Memory B cell (primary cell): ENCODE results near the gene HTT.
A peak's percentile ranks its signal among the peaks of the same experiment; 100 is the strongest.

Experiments used
- ATAC-seq: fragments of 150-1000 bp; cut with Tn5 transposase; 2 replicates; pipeline ENCODE4 v1.10.0; 2021; ENCODE audit warnings: low read depth, mild to moderate bottlenecking, moderate library complexity
- DNase-seq, 2 donors: peaks; one replicate each; pipeline ENCODE4 v3.0.0; 2022; ENCODE audit warnings: low spot score in 2 of 2
- H3K27ac Mint-ChIP-seq: one replicate; pipeline ENCODE4 v1.8.0; 2022; ENCODE audit warnings: mild to moderate bottlenecking, moderate library complexity, mixed read lengths
- H3K27me3 Mint-ChIP-seq: one replicate; pipeline ENCODE4 v1.8.0; 2022; ENCODE audit warnings: mixed read lengths
- H3K36me3 Mint-ChIP-seq: one replicate; pipeline ENCODE4 v1.8.0; 2022; ENCODE audit warnings: mild to moderate bottlenecking, mixed read lengths
- H3K4me1 Mint-ChIP-seq: one replicate; pipeline ENCODE4 v1.8.0; 2022; ENCODE audit warnings: mixed read lengths
- H3K4me3 Mint-ChIP-seq: one replicate; pipeline ENCODE4 v1.8.0; 2022; ENCODE audit warnings: mild to moderate bottlenecking, moderate library complexity, mixed read lengths
- H3K9me3 Mint-ChIP-seq: one replicate; pipeline ENCODE4 v1.8.0; 2022; ENCODE audit warnings: mixed read lengths

Gene HTT

GRCh38 chr4:3168029-3168428, 93.5 kb downstream of the HTT start:
- Mint-ChIP-seq H3K27ac (no peak overlapping the region), H3K36me3 (peaks cover 68% of the 10 kb centered on the region), H3K27me3 (no peaks in the 10 kb centered on the region), H3K9me3 (peaks cover 3% of the 10 kb centered on the region), H3K4me1 (peaks cover 17% of the 10 kb centered on the region), H3K4me3 (no peak overlapping the region)
- DNase-seq (no peak), ATAC-seq (no peak)

- Mint-ChIP-seq H3K9me3 (no peaks in the 10 kb centered on the region), H3K36me3 (peaks cover 44% of the 10 kb centered on the region), H3K27me3 (no peaks in the 10 kb centered on the region), H3K27ac (no peak overlapping the region), H3K4me1 (peaks cover 4% of the 10 kb centered on the region), H3K4me3 (no peak overlapping the region)
- no peak for DNase-seq
- no peak for ATAC-seq
Measured at GRCh38 chr4:3174371-3175338, 100.2 kb downstream of the HTT start.

GRCh38 chr4:3176367-3177229, 102.1 kb downstream of the HTT start:
- no peak for ATAC-seq
- H3K27ac Mint-ChIP-seq, result no peak overlapping the region
- H3K4me1 Mint-ChIP-seq, result no peaks in the 10 kb centered on the region
- no peaks in the 10 kb centered on the region for H3K27me3 Mint-ChIP-seq
- no peak overlapping the region for H3K4me3 Mint-ChIP-seq
- no peak for DNase-seq
- peaks cover 35% of the 10 kb centered on the region for H3K36me3 Mint-ChIP-seq
- no peaks in the 10 kb centered on the region for H3K9me3 Mint-ChIP-seq

- Mint-ChIP-seq H3K9me3 (no peaks in the 10 kb centered on the region), H3K27me3 (no peaks in the 10 kb centered on the region), H3K4me1 (no peaks in the 10 kb centered on the region), H3K4me3 (no peak overlapping the region), H3K36me3 (peaks cover 39% of the 10 kb centered on the region), H3K27ac (no peak overlapping the region)
- no peak for DNase-seq
- ATAC-seq, result no peak
Measured at GRCh38 chr4:3177426-3177825, 102.9 kb downstream of the HTT start.

GRCh38 chr4:3177905-3178304, 103.4 kb downstream of the HTT start:
- no peak for DNase-seq

GRCh38 chr4:3178351-3178750, 103.9 kb downstream of the HTT start:
- no peak overlapping the region for H3K4me3 Mint-ChIP-seq
- no peak for ATAC-seq
- no peak overlapping the region for H3K27ac Mint-ChIP-seq
- H3K27me3 Mint-ChIP-seq, result no peaks in the 10 kb centered on the region
- no peak for DNase-seq
- no peaks in the 10 kb centered on the region for H3K9me3 Mint-ChIP-seq
- H3K36me3 Mint-ChIP-seq, result peaks cover 36% of the 10 kb centered on the region
- no peaks in the 10 kb centered on the region for H3K4me1 Mint-ChIP-seq

More at GRCh38 chr4:3177905-3178304, 103.4 kb downstream of the HTT start:
- no peak for ATAC-seq
- Mint-ChIP-seq H3K4me1 (no peaks in the 10 kb centered on the region), H3K9me3 (no peaks in the 10 kb centered on the region), H3K27ac (no peak overlapping the region), H3K27me3 (no peaks in the 10 kb centered on the region), H3K4me3 (no peak overlapping the region), H3K36me3 (peaks cover 38% of the 10 kb centered on the region)

- H3K36me3 Mint-ChIP-seq, result peaks cover 44% of the 10 kb centered on the region
- no peaks in the 10 kb centered on the region for H3K27me3 Mint-ChIP-seq
- no peak for ATAC-seq
- no peak overlapping the region for H3K27ac Mint-ChIP-seq
- no peak overlapping the region for H3K4me3 Mint-ChIP-seq
- H3K9me3 Mint-ChIP-seq, result no peaks in the 10 kb centered on the region
- no peaks in the 10 kb centered on the region for H3K4me1 Mint-ChIP-seq
- DNase-seq, result no peak
Measured at GRCh38 chr4:3179126-3179706, 104.7 kb downstream of the HTT start.

GRCh38 chr4:3183008-3183407, 108.5 kb downstream of the HTT start:
- Mint-ChIP-seq H3K4me1 (peaks cover 3% of the 10 kb centered on the region), H3K27me3 (no peaks in the 10 kb centered on the region), H3K27ac (no peak overlapping the region), H3K36me3 (peaks cover 52% of the 10 kb centered on the region), H3K4me3 (no peak overlapping the region), H3K9me3 (no peaks in the 10 kb centered on the region)
- ATAC-seq (no peak), DNase-seq (no peak)

GRCh38 chr4:3184725-3185124, 110.2 kb downstream of the HTT start:
- peaks cover 54% of the 10 kb centered on the region for H3K36me3 Mint-ChIP-seq
- no peaks in the 10 kb centered on the region for H3K9me3 Mint-ChIP-seq
- ATAC-seq (no peak), DNase-seq (no peak)
- H3K27me3 Mint-ChIP-seq, result no peaks in the 10 kb centered on the region
- H3K27ac Mint-ChIP-seq, result peak overlapping the region; percentile 54
- H3K4me3 Mint-ChIP-seq, result no peak overlapping the region
- H3K4me1 Mint-ChIP-seq, result peaks cover 3% of the 10 kb centered on the region

GRCh38 chr4:3186609-3187008, 112.1 kb downstream of the HTT start:
- no peak for DNase-seq
- Mint-ChIP-seq H3K27ac (no peak overlapping the region), H3K27me3 (no peaks in the 10 kb centered on the region), H3K4me3 (no peak overlapping the region), H3K4me1 (peaks cover 3% of the 10 kb centered on the region), H3K36me3 (peaks cover 50% of the 10 kb centered on the region), H3K9me3 (no peaks in the 10 kb centered on the region)
- no peak for ATAC-seq

GRCh38 chr4:3188118-3188517, 113.6 kb downstream of the HTT start:
- H3K4me3 Mint-ChIP-seq, result no peak overlapping the region
- no peak for DNase-seq
- no peaks in the 10 kb centered on the region for H3K27me3 Mint-ChIP-seq
- peaks cover 3% of the 10 kb centered on the region for H3K4me1 Mint-ChIP-seq
- no peaks in the 10 kb centered on the region for H3K9me3 Mint-ChIP-seq
- ATAC-seq, result no peak
- no peak overlapping the region for H3K27ac Mint-ChIP-seq
- H3K36me3 Mint-ChIP-seq, result peaks cover 44% of the 10 kb centered on the region

- H3K36me3 Mint-ChIP-seq, result peaks cover 35% of the 10 kb centered on the region
- no peaks in the 10 kb centered on the region for H3K9me3 Mint-ChIP-seq
- peak overlapping the region; percentile 10 for H3K27ac Mint-ChIP-seq
- no peak overlapping the region for H3K4me3 Mint-ChIP-seq
- H3K27me3 Mint-ChIP-seq, result no peaks in the 10 kb centered on the region
- H3K4me1 Mint-ChIP-seq, result peaks cover 3% of the 10 kb centered on the region
- DNase-seq (no peak), ATAC-seq (no peak)
Measured at GRCh38 chr4:3189459-3189858, 115.0 kb downstream of the HTT start.

GRCh38 chr4:3190549-3190948, 116.1 kb downstream of the HTT start:
- no peak overlapping the region for H3K4me3 Mint-ChIP-seq
- no peaks in the 10 kb centered on the region for H3K27me3 Mint-ChIP-seq
- H3K27ac Mint-ChIP-seq, result no peak overlapping the region
- DNase-seq, result no peak
- no peak for ATAC-seq
- H3K36me3 Mint-ChIP-seq, result peaks cover 32% of the 10 kb centered on the region
- H3K9me3 Mint-ChIP-seq, result no peaks in the 10 kb centered on the region
- peaks cover 2% of the 10 kb centered on the region for H3K4me1 Mint-ChIP-seq

GRCh38 chr4:3192188-3192587, 117.7 kb downstream of the HTT start:
- H3K4me3 Mint-ChIP-seq, result no peak overlapping the region
- ATAC-seq (no peak), DNase-seq (no peak)
- no peak overlapping the region for H3K27ac Mint-ChIP-seq
- no peaks in the 10 kb centered on the region for H3K27me3 Mint-ChIP-seq
- H3K4me1 Mint-ChIP-seq, result peaks cover 2% of the 10 kb centered on the region
- no peaks in the 10 kb centered on the region for H3K9me3 Mint-ChIP-seq
- peaks cover 29% of the 10 kb centered on the region for H3K36me3 Mint-ChIP-seq
